GM21529 (cell line): Measurements from ENCODE around the gene ANK2.

Experiments
- ATAC-seq: cut with Tn5 transposase; IDR thresholded peaks from one replicate; pipeline ENCODE4 v1.9.1; 2021; ENCODE audit not compliant: unreplicated experiment

ANK2 gene

GRCh38 chr4:113273721-113274220 lies 224.3 kb downstream of the ANK2 start:
- ATAC-seq = no peak

- ATAC-seq = no peak
Measured at GRCh38 chr4:113276464-113277170, 227.2 kb downstream of the ANK2 start.

- peak; percentile 99 for ATAC-seq
Measured at GRCh38 chr4:113278324-113278934, 229.0 kb downstream of the ANK2 start.

GRCh38 chr4:113285501-113285900 lies 236.0 kb downstream of the ANK2 start:
- ATAC-seq = no peak

- ATAC-seq = no peak
Measured at GRCh38 chr4:113288257-113288656, 238.8 kb downstream of the ANK2 start.

GRCh38 chr4:113288696-113289095 lies 239.2 kb downstream of the ANK2 start:
- ATAC-seq = no peak

- no peak for ATAC-seq
Measured at GRCh38 chr4:113289766-113290165, 240.3 kb downstream of the ANK2 start.

- ATAC-seq = no peak
Measured at GRCh38 chr4:113290666-113291065, 241.2 kb downstream of the ANK2 start.

GRCh38 chr4:113292371-113293042 lies 243.1 kb downstream of the ANK2 start:
- no peak for ATAC-seq

- no peak for ATAC-seq
Measured at GRCh38 chr4:113293043-113293560, 243.6 kb downstream of the ANK2 start.

GRCh38 chr4:113293674-113294073 lies 244.2 kb downstream of the ANK2 start:
- ATAC-seq = no peak

GRCh38 chr4:113294908-113295307 lies 245.5 kb downstream of the ANK2 start:
- ATAC-seq = no peak

GRCh38 chr4:113300471-113300928 lies 251.0 kb downstream of the ANK2 start:
- no peak for ATAC-seq

- no peak for ATAC-seq
Measured at GRCh38 chr4:113302051-113302450, 252.6 kb downstream of the ANK2 start.

GRCh38 chr4:113303315-113303714 lies 253.9 kb downstream of the ANK2 start:
- no peak for ATAC-seq

- no peak for ATAC-seq
Measured at GRCh38 chr4:113311047-113311446, 261.6 kb downstream of the ANK2 start.

GRCh38 chr4:113312529-113312928 lies 263.1 kb downstream of the ANK2 start:
- ATAC-seq = no peak

- no peak for ATAC-seq
Measured at GRCh38 chr4:113314426-113314825, 265.0 kb downstream of the ANK2 start.

GRCh38 chr4:113316879-113317278 lies 267.4 kb downstream of the ANK2 start:
- ATAC-seq = peak; percentile 96

GRCh38 chr4:113317523-113317922 lies 268.1 kb downstream of the ANK2 start:
- ATAC-seq = no peak

GRCh38 chr4:113322736-113323135 lies 273.3 kb downstream of the ANK2 start:
- no peak for ATAC-seq
